IPS-20b (cell line): Measurements from ENCODE around the gene PHLDB1.
A peak's percentile ranks its signal among the peaks of the same experiment; 100 is the strongest.

ENCODE experiments used
- H3K27ac ChIP-seq: one replicate; pipeline ENCODE4 v1.5.1; 2013; ENCODE audit warnings: low read length
- H3K27me3 ChIP-seq: 2 replicates; pipeline ENCODE4 v1.6.1; 2013; ENCODE audit warnings: mild to moderate bottlenecking, low read length, inconsistent platforms; ENCODE audit not compliant: insufficient read depth
- H3K36me3 ChIP-seq: 2 replicates; pipeline ENCODE4 v1.6.1; 2013; ENCODE audit warnings: low read depth, mild to moderate bottlenecking, inconsistent platforms, low read length, moderate library complexity; ENCODE audit not compliant: insufficient read depth
- H3K4me1 ChIP-seq: 2 replicates; pipeline ENCODE4 v1.6.1; 2013; ENCODE audit warnings: mild to moderate bottlenecking, control low read depth, inconsistent platforms, low read length, moderate library complexity; ENCODE audit not compliant: insufficient read depth
- H3K4me3 ChIP-seq: 2 replicates; pipeline ENCODE4 v1.5.1; 2013; ENCODE audit warnings: mild to moderate bottlenecking, low read length, inconsistent platforms
- H3K9ac ChIP-seq: 2 replicates; pipeline ENCODE4 v1.6.1; 2013; ENCODE audit warnings: low read depth, mild to moderate bottlenecking, inconsistent platforms, low read length, moderate library complexity
- H3K9me3 ChIP-seq: 2 replicates; pipeline ENCODE4 v1.6.1; 2013; ENCODE audit warnings: mild to moderate bottlenecking, low read depth, low read length, inconsistent platforms; ENCODE audit not compliant: insufficient read depth

PHLDB1 gene

DNA sequence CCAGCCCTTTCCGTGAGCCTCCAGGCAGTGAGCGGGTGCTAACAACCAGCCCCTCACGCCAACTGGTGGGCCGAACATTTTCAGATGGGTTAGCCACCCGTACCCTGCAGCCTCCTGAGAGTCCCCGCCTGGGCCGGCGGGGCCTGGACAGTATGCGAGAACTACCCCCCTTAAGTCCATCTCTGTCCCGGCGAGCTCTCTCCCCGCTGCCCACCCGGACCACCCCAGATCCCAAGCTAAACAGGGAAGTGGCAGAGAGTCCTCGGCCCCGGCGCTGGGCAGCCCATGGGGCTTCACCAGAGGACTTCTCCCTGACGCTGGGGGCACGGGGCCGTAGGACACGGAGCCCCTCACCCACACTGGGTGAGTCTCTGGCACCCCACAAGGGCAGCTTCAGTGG lies 20.6 kb downstream of the PHLDB1 start:
- Histone ChIP-seq H3K27me3 (no peaks in the 10 kb centered on the region), H3K36me3 (peaks cover 75% of the 10 kb centered on the region), H3K9me3 (no peaks in the 10 kb centered on the region), H3K27ac (no peak overlapping the region), H3K4me3 (no peak overlapping the region), H3K4me1 (no peaks in the 10 kb centered on the region), H3K9ac (no peak overlapping the region)

DNA sequence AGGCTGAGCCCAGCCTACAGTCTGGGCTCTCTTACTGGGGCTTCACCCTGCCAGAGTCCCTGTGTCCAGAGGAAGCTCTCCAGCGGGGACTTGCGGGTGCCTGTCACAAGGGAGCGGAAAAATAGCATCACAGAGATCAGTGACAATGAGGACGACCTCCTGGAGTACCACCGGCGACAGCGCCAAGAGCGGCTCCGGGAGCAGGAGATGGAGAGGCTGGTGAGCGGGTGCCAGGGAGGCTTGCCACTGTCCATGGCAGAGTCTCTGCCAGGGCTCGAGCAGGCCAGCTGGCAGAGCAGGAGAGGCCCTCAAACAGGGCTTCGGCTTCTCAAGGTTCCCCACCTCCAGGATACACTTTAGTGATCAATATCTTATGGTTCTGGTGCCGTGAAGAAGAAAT lies 21.0 kb downstream of the PHLDB1 start:
- Histone ChIP-seq H3K27me3 (no peaks in the 10 kb centered on the region), H3K9ac (no peak overlapping the region), H3K4me3 (no peak overlapping the region), H3K9me3 (no peaks in the 10 kb centered on the region), H3K27ac (no peak overlapping the region), H3K36me3 (peaks cover 76% of the 10 kb centered on the region), H3K4me1 (no peaks in the 10 kb centered on the region)

DNA sequence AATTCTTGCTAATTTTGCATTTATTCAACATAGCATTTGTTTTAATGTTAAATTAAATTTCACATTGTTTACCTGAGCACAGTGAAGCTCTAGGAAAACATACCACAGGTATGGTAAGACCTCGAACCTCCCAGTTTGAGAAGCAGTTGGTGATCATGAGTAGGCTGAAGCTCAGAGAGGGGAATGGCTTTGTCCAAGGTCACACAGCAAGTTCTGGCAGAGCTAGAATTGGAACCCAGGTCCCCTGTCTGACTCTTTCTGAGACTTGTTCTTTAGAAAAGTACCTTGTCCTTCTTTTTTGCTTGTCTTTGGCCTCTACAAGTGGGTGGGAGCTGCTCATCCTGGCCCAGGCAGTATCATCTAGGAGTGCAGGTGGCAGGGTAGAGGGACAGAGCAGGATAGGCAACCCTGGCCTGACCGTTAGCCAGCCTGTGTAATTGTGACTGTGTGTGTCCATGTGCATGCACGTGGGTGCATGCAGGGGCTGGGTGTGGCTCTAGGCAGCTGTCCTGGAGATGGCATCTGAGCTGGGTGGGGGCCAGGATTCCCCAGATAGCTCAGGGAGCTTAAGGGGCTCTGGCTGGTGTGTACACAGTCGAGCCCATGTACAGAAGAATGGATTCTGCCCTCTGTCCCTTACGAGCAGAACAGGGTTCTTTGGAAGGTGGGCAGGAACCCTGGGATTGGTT lies 21.6 kb downstream of the PHLDB1 start:
- Histone ChIP-seq H3K9ac (no peak overlapping the region), H3K36me3 (peaks cover 76% of the 10 kb centered on the region), H3K27me3 (no peaks in the 10 kb centered on the region), H3K9me3 (no peaks in the 10 kb centered on the region), H3K4me1 (peaks cover 2% of the 10 kb centered on the region; the same call in 1 of the 2 replicates), H3K27ac (no peak overlapping the region), H3K4me3 (no peak overlapping the region)

DNA sequence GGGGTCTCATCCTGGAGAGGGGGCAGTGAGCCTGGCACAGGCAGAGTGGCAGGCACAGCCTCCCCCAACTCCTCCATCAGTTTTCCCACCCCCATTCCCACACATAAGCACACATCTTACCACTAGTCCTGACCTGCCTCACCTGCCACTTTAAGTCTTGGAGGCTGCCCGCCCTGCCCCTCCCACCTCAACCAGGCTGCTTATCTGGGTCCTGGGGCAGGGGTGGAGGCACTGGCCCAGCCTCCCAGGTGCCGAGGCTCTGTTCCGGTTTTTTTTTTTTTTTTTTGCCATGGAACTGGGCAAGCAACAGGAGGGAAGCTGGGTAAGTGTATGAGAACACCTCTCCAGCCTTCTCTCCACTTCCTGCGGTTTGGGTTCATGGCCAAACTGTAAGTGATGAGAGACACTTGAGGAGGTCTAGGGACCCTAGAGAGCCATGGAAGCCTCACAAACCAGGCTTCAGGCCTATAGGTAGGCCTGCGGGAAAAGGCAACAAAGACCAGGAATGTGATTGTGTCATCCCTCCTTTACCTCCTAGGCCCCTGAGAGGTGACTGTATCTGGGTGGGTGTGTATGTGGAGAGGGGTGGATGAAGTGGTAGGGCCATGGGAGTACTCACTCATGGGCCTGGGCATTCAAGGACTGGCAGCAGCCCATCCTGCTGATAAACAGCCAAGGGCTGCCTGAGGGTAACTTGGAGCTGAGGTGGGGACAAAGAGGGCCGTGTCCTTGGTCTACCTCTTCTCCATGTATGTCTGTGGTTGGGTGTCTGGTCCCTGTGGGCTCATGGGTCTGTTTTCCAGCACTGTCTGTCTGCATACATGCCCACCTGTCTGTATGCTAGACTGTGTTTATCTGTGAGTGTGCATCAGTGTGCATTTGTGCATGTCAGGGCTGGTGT lies 22.6 kb downstream of the PHLDB1 start:
- H3K27ac ChIP-seq, result no peak overlapping the region
- H3K9me3 ChIP-seq, result no peaks in the 10 kb centered on the region
- no peak overlapping the region for H3K9ac ChIP-seq
- no peak overlapping the region for H3K4me3 ChIP-seq
- no peaks in the 10 kb centered on the region for H3K27me3 ChIP-seq
- peaks cover 71% of the 10 kb centered on the region for H3K36me3 ChIP-seq
- H3K4me1 ChIP-seq, result peaks cover 7% of the 10 kb centered on the region; the same call in 1 of the 2 replicates

DNA sequence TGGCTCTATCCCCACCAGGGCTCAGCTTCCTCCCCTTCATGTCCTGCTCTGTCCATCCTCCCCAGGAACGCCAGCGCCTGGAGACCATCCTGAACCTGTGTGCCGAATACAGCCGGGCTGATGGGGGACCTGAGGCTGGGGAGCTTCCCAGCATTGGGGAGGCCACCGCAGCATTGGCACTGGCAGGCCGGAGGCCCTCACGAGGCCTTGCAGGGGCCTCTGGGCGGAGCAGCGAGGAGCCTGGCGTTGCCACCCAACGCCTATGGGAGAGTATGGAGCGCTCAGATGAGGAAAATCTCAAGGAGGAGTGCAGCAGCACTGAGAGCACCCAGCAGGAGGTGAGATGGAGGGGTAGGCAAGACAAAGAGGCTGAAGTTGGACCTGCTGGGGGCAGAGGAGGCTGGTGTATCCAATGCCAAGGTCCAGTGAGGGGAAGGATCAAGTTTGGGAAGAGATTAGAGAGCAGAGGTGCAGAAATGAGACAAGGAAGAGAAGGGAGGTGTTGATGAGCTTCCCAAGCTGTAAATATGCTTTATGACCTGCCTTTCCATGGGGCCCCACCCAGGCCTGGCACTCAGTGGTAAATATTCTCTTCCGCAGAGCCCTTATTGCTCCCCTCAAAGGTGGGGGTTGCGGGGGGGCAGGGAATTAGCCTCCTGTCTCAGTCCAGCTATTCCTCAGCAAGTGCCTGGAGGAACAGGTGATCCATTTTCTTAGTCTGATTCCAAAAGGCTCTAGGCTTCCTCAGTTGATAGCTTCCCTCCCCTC lies 23.9 kb downstream of the PHLDB1 start:
- Histone ChIP-seq H3K9me3 (no peaks in the 10 kb centered on the region), H3K27ac (no peak overlapping the region), H3K4me3 (no peak overlapping the region), H3K36me3 (peaks cover 70% of the 10 kb centered on the region), H3K4me1 (peaks cover 16% of the 10 kb centered on the region), H3K9ac (no peak overlapping the region), H3K27me3 (no peaks in the 10 kb centered on the region)

DNA sequence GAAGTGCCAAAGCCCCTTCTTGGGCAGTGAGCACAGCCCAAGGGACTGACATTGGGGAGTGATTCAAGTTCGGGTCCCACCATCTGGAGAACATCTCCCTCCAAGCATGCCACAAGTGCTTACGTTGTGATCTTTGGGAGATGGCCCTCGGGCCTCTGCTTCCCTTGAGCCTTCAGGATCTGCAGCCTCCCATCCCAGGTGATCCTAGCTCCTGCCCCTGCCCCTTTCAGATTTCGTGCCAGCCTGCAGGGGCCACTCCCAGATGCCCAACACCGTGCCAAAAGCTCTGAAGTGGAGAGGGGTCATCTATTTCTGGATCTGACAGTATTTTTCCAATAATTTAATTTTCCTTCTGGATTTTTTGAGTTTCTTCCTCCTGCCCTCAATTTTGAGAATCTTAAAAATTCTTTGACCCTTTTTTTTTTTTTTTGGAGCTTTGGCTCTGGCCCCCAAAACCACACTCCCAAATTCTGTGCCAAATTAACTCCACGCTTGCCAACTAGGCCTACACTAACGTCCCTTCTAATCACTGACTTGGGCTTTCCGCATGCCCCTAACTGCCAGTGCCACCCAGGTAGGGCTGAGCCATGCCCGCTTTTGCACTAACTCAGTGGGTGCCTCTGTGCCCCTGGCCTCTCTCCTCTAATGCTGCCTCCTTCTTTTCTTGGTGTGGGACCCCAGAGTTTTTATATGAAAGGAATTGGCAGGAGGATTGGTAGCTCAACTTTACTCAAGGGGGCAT lies 25.3 kb downstream of the PHLDB1 start:
- Histone ChIP-seq H3K36me3 (peaks cover 67% of the 10 kb centered on the region), H3K9ac (no peak overlapping the region), H3K27me3 (no peaks in the 10 kb centered on the region), H3K27ac (no peak overlapping the region), H3K4me3 (no peak overlapping the region), H3K4me1 (peaks cover 16% of the 10 kb centered on the region), H3K9me3 (no peaks in the 10 kb centered on the region)

DNA sequence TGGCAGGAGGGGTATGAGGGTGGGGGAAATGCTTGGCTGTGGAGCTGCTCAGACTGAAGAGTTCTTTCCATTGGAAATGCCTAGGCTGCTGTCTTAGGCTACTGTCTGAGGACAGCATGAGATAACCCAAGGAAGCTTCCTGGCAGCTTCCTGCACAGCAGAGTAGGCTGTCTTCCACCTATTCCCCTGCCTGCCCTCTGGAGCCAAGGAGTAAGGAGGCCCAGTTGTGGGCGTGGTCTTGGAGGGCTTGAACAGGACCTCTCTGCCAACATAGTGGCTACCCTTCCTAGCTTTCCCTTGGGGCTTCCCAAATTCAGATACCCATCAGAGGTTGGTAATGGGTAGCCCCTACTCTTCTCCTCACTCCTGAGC lies 25.9 kb downstream of the PHLDB1 start:
- Histone ChIP-seq H3K36me3 (peaks cover 63% of the 10 kb centered on the region), H3K4me3 (no peak overlapping the region), H3K4me1 (peaks cover 16% of the 10 kb centered on the region), H3K27ac (no peak overlapping the region), H3K9me3 (no peaks in the 10 kb centered on the region), H3K27me3 (no peaks in the 10 kb centered on the region), H3K9ac (no peak overlapping the region)

DNA sequence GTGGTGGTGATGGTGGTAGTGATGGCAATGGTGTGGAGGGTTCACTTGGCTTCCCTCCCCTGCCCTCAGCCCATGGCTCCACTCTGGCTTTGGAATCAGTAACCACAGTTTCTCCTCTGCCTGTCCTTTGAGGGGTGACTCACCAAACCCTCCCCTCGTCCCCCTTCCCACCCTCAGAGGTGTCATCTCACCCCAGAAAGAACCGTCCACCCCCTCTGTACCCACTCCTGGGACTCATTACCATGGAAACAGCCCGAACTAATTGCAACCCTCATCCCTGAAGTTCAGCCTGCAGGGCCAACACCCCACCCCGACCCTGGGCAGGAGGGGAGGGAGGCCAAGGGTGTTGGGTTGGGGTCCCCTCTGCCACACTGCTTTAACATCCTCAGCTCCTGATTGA lies 26.6 kb downstream of the PHLDB1 start:
- no peaks in the 10 kb centered on the region for H3K9me3 ChIP-seq
- peak overlapping the region; percentile 89; the same call in 1 of the 2 replicates for H3K9ac ChIP-seq
- peaks cover 16% of the 10 kb centered on the region for H3K4me1 ChIP-seq
- H3K27me3 ChIP-seq, result no peaks in the 10 kb centered on the region
- H3K36me3 ChIP-seq, result peaks cover 63% of the 10 kb centered on the region
- peak overlapping the region; percentile 65 for H3K27ac ChIP-seq
- H3K4me3 ChIP-seq, result peak overlapping the region; percentile 70; the same call in 1 of the 2 replicates

DNA sequence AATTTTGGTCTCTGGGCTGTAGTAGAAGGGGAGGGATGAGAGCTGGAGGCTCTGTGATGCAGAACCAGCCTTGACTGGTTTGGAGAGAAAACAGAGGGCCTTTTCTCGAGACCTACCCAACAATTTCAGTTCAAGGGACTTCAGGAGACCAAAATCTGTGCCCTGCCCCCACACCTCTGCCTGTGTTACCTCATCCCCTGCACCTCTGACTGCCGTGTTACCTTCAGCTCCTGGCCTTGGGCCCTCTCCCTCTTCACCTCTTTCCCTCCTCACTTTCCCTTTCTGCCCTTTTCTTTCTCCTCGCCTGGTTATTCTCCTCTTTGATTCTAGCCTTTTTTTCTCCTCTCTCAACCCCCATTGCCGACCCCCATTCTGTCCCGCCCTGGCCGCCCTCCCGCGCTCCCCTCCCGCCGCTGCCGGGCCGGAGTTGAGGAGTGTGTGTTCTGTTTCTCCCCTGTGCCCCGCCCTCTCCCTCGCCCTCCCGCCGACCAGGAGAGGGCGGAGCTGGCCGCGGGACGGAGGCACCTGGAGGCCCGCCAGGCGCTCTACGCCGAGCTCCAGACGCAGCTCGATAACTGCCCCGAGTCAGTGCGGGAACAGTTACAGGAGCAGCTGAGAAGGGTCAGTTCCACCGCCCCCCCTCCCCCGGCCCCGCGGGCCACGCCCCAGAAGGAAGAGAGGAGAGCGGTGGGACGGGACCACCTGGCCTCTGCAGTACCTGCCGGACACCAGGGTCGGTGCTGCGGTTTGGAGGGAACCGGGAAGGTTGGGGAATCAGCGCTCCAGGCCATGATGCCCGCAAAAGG lies 27.2 kb downstream of the PHLDB1 start:
- Histone ChIP-seq H3K27ac (peak overlapping the region; percentile 65), H3K36me3 (peaks cover 61% of the 10 kb centered on the region), H3K9ac (peak overlapping the region; percentile 89), H3K4me3 (peak overlapping the region; percentile 70), H3K9me3 (no peaks in the 10 kb centered on the region), H3K27me3 (no peaks in the 10 kb centered on the region), H3K4me1 (peaks cover 16% of the 10 kb centered on the region)

DNA sequence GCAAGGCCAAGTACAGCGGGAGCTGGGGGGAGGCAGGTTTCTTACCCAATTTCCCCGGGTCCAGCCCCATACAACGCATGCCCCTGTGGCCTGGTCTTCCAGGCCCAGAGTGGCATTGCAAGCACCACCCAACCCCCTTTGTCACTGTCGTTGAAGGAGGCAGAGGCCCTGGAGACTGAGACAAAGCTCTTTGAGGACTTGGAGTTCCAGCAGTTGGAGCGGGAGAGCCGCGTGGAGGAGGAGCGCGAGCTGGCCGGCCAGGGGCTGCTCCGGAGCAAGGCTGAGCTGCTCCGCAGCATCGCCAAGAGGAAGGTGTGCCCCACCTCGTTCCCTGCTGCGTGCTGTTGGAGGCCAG lies 27.8 kb downstream of the PHLDB1 start:
- Histone ChIP-seq H3K36me3 (peaks cover 62% of the 10 kb centered on the region), H3K4me3 (peak overlapping the region; percentile 70), H3K9me3 (no peaks in the 10 kb centered on the region), H3K27me3 (no peaks in the 10 kb centered on the region), H3K4me1 (peaks cover 16% of the 10 kb centered on the region), H3K27ac (peak overlapping the region; percentile 43), H3K9ac (peak overlapping the region; percentile 89)
